HG02642 (cell line): ENCODE measurements around the gene CGAS.
"Not testable (repeated sequence)": the region's sequence is repeated elsewhere in the genome, so short reads cannot be mapped to it uniquely, and the experiment has no call there.

Experiments
- ATAC-seq: cut with Tn5 transposase; IDR thresholded peaks from one replicate; pipeline ENCODE4 v1.9.1; 2021; ENCODE audit warnings: mild to moderate bottlenecking; ENCODE audit not compliant: unreplicated experiment, poor library complexity

Gene CGAS

GRCh38 chr6:73400656-73401055 lies 51.4 kb downstream of the CGAS start:
- ATAC-seq = no peak

GRCh38 chr6:73395875-73396274 lies 56.2 kb downstream of the CGAS start:
- ATAC-seq = no peak

GRCh38 chr6:73394577-73395354 lies 57.3 kb downstream of the CGAS start, which contains the start of gene DDX43:
Gene DDX43, plus strand, starts transcription at chr6:73394828. Its CDS starts 78 bp downstream, at chr6:73394906.
- ATAC-seq = no peak

GRCh38 chr6:73393278-73393677 lies 58.8 kb downstream of the CGAS start:
- ATAC-seq = no peak

GRCh38 chr6:73392188-73392587 lies 59.9 kb downstream of the CGAS start:
- ATAC-seq = not testable (repeated sequence)

- ATAC-seq = no peak
Observed at GRCh38 chr6:73391675-73392074, 60.4 kb downstream of the CGAS start.

- no peak for ATAC-seq
Observed at GRCh38 chr6:73389854-73390253, 62.2 kb downstream of the CGAS start.

- ATAC-seq = peak; percentile 80
Observed at GRCh38 chr6:73388800-73389512, 63.1 kb downstream of the CGAS start.

GRCh38 chr6:73388433-73388799 lies 63.7 kb downstream of the CGAS start:
- peak; percentile 25 for ATAC-seq

GRCh38 chr6:73382462-73383113 lies 69.5 kb downstream of the CGAS start:
- ATAC-seq = no peak

GRCh38 chr6:73381531-73381930 lies 70.6 kb downstream of the CGAS start:
- ATAC-seq = not testable (repeated sequence)

- no peak for ATAC-seq
Observed at GRCh38 chr6:73377225-73377624, 74.9 kb downstream of the CGAS start.

- ATAC-seq = no peak
Observed at GRCh38 chr6:73375216-73375615, 76.9 kb downstream of the CGAS start.
